Left lobe of liver (tissue), 2 donors: ENCODE data around the gene FAM149B1. TPM values are rescaled to one million over a fixed set of nuclear protein-coding genes. Genes with fewer than 3 reads are reported as not detected.
A peak's percentile ranks its signal among the peaks of the same experiment; 100 is the strongest.

Experiments
- ATAC-seq: fragments of 200-7000 bp; cut with Tn5 transposase; one replicate; pipeline ENCODE4 v1.9.1; 2020; ENCODE audit warnings: mild to moderate bottlenecking, moderate library complexity
- DNase-seq: peaks from one replicate; pipeline ENCODE4 v3.0.0-alpha.2; 2020; ENCODE audit warnings: low spot score
- total RNA-seq: library from RNA; stranded (reverse); gene quantifications from one replicate; pipeline ENCODE4 v1.2.1, GENCODE V29; 2021
- donor health status: DM: no; HTN: no; CAD: no; lungs with moderate emphysema.
- donor health status: DM: no; HTN: yes; CAD: no.

The FAM149B1 gene
- total RNA-seq, 1 donor from 2014 or later, result 11.1 TPM

DNA sequence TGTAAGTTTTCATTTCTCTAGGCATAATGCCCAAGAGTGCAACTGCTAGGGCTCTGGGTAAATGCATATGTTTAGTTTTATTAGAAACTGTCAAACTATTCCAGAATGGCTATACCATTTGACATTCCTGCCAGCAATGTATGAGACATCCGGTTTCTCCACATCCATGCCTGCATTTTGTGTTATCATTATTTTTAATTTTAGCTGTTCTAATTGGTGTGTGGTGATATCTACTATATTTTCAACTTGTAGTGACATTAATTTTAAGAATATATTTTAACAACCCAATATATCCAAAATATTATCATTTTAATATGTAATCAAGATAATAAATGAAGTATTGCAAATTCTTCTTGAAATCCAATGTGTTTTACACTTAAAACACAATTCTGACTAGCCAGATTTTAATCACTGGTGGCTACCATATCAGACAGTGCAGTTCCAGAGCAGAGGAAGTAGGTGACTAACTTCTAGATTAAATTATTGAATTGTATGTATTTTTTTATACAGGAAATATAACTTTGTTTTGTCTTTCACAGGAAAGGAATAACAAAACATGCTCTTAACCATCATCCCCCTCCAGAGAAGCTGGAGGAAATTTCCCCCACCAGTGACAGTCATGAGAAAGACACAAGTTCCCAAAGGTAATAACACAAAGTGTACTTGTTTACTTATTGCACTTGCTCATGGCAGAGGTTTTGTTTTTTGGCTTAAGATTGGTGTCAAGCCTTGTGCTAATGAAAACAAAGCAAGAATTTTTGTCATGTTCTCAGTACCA, 6.4 kb downstream of the FAM149B1 start:
- DNase-seq, result no peak
- ATAC-seq, result no peak

DNA sequence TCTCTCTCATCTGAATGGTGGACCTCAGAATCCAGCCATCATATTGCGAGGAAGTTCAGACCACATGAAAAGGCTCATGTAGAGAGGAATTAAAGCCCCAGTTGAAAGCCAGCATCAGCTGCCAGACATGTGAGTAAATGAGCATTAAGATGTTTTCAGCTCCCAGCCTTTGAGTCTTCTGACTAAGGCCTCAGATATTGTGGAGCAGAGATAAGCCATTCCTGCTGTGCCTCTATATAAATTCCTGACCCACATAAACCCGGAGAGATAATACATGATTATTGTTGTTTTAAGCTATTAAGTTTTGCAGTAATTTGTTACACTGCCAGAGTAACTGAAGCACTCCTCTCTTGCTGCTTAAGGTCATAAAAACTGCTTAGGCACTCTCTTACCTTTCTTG, 14.6 kb downstream of the FAM149B1 start:
- no peak for ATAC-seq
- DNase-seq, result no peak

- ATAC-seq (no peak), DNase-seq (no peak)
Measured at GRCh38 chr10:73183667-73184281, 15.9 kb downstream of the FAM149B1 start.

- ATAC-seq, result no peak
- DNase-seq, result no peak
Measured at GRCh38 chr10:73186266-73186665, 18.3 kb downstream of the FAM149B1 start.

GRCh38 chr10:73190188-73190587, 22.3 kb downstream of the FAM149B1 start:
- no peak for DNase-seq
- no peak for ATAC-seq

GRCh38 chr10:73205081-73205480, 37.2 kb downstream of the FAM149B1 start:
- ATAC-seq (no peak), DNase-seq (no peak)

DNA sequence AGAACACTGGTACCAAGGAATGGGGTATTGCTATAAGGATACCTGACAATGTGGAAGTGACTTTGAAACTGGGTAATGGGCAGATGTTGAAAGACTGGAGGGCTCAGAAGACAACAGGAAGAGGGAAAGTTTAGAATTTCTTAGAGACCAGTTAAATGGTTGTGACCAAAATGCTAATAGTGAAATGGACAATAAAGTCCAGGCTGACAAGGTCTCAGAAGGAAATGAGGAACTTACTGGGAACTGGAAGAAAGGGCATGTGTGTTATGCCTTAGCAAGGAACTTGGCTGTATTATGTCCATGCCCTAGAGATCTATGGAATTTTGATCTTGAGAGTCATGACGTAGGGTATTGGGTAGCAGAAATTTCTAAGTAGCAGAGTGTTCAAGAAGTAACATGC, 38.0 kb downstream of the FAM149B1 start:
- no peak for DNase-seq

DNA sequence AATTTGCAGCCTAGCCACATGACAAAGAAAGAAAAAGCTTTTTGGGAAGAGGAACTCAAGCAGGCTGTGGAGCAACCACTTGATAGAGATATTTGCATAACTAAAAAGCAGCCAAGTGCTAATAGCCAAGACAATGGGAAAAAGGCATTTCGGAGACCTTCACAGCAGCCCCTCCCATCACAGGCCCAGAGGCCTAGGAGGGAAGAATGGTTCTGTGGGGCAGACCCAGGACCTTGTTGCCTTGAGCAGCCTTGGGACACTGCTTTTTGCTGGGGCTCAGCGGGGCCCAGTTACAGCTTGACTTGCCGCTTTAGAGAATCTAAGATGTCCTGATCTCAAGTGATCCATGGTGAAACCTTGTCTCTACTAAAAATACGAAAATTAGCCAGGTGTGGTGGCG, 38.5 kb downstream of the FAM149B1 start:
- ATAC-seq, result no peak

More for the DNA sequence above, 38.0 kb downstream of the FAM149B1 start:
- no peak for ATAC-seq

DNA sequence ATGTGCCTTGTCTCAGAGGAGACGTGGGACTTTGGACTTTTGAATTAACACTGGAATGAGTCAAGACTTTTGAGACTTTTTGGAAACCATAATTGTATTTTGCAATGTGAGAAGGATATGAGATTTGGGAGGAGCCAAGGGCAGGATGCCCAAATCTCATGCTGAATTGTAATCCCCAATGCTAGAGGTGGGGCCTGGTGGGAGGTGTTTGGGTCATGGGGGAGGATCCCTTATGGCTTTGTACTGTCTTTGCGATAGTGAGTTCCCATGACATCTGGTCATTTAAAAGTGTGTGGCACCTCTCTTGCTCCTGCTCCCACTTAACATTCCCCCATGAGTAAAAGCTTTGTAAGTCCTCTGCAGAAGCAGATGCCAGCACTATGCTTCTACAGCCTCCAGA, 40.0 kb downstream of the FAM149B1 start:
- no peak for DNase-seq
- no peak for ATAC-seq

More for the DNA sequence above, 38.5 kb downstream of the FAM149B1 start:
- DNase-seq, result no peak

DNA sequence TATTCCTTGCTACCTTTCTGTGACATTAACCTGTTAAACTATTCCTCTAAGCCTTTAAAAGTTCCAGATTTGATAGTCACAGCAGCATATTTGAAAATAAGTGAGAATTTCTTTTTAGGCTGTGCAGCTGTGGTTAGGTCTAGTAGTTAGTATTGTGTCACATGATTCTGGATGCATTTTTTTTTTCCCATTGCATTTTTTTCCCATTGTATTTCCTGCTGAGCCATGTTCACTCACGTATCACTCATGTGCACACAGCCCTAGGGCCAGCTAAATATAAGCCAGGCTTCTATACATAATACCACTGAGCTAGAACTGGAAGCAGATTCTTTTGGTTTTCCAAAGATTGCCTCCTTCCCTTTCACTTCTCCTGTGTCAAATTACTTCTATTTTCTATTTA, 41.8 kb downstream of the FAM149B1 start:
- no peak for ATAC-seq
- no peak for DNase-seq

DNA sequence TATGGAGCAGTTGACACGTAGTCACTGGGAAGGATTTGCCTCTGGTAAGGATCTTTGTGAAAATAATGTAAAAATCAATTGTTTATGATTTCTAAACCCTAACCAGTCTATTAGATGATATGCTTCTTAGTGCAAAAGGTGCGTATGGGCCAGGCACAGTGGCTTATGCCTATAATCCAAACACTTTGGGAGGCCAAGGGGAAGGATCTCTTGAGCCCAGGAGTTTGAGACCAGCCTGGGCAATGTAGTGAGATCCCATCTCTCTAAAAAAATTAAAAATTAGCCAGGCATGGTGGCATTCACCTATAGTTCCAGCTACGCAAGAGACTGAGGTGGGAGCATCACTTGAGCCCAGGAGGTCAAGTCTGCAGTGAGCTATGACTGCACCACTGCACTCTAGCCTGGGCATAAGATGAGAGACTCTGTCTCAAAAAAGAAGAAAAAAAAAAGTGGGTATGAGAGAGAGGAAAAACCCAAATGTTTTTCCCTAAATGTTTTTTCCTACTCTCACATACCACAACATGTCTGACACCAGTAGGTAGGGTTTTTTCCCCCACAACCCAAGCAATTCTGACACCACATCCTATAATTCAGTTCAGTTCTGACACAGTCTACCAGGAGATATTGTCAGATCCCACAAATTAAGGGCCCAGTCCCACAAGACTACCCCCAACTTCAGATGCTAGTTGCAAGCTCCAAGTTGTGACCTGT, 42.6 kb downstream of the FAM149B1 start:
- DNase-seq, result no peak
- ATAC-seq, result no peak

GRCh38 chr10:73211106-73211811, 43.3 kb downstream of the FAM149B1 start:
- DNase-seq (no peak), ATAC-seq (peak; percentile 81)

DNA sequence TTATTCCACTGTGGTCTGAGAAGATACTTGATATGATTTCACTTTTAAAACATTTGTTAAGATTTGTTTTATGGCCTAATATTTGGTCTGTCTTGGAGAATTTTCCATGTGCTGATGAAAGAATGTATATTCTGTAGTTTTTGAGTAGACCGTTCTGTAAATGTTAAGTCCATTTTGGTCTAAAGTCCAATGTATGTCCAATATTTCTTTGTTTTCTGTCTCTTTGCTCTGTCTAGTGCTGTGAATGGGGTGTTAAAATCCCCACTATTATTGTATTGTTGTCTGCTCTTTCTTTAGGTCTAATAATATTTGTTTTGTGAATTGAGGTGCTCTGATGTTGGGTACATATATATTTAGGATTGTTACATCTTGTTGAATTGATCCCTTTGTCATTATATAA, 47.8 kb downstream of the FAM149B1 start:
- DNase-seq, result no peak
- ATAC-seq, result no peak

- DNase-seq (no peak), ATAC-seq (no peak)
Measured at GRCh38 chr10:73217628-73218027, 49.7 kb downstream of the FAM149B1 start.

DNA sequence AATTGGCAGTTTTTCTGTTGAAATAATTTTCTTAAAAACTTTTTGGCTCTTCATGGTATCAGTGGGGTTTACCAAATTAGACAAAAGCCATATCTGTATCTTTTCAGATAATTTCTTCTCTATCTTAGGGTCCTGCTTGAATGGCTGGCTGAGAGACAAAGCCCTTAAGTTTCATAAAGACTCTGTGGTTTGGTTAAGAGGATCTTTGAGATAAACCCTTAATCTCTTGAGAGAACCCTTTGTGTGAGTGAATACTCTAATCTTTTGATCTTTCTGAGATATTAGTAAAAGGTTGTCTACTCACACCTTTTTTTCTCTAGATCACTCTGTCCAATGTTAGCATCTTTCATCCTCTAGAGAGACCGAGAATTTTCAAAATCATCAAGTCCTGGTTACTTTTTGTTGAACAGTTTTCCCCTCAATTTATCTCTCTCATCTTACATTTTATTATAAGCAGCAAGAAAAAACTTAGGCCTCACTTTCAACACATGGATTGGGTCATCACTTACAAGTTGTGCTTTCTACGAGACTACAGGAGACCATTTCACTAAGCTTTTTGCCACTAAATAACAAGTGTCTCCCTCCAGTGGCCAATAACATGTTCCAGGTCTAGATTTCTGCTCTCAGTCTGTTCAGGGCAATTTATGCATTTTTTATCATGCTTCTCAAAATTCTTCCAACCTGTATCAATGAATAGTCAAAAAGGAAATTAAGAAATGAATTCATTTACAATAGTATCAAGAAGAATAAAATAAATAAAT, 50.7 kb downstream of the FAM149B1 start:
- ATAC-seq, result peak; percentile 76
- DNase-seq, result no peak

DNA sequence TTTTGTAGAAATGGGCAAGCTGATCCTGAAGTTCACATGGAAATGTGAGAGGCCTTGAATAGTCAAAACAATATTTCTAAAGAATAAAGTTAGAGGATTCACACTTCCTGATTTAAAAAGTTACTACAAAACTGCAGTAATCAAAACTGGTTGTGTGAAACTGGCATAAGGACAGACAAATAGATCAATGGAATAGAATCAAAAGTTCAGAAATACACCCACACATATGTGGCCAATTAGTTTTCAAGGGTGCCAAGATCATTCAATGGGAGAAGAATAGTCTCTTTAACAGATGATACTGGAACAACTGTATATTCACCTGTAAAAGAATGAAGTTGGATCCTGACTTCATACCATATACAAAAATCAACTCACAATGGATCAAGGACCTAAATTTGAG, 51.5 kb downstream of the FAM149B1 start:
- DNase-seq, result no peak
- ATAC-seq, result peak; percentile 54

GRCh38 chr10:73220989-73221388, 53.1 kb downstream of the FAM149B1 start:
- DNase-seq (no peak), ATAC-seq (no peak)

DNA sequence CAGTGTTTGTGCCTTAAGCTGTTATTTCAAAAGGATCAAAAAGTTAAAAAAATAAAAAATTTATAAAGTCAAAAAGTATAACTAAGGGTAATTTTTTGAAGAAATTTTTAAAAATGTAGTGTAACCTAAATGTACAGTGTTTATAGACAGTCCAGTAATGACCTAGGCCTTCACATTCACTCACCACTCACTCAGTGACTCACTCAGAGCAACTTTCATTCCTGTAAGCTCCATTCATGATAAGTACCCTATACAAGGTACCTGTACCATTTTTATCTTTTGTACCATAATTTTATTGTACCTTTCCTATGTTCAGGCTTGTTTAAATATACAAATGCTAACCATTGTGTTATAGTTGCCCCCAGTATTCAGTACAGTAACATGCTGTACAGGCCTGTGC, 57.6 kb downstream of the FAM149B1 start:
- ATAC-seq, result no peak
- DNase-seq, result no peak

DNA sequence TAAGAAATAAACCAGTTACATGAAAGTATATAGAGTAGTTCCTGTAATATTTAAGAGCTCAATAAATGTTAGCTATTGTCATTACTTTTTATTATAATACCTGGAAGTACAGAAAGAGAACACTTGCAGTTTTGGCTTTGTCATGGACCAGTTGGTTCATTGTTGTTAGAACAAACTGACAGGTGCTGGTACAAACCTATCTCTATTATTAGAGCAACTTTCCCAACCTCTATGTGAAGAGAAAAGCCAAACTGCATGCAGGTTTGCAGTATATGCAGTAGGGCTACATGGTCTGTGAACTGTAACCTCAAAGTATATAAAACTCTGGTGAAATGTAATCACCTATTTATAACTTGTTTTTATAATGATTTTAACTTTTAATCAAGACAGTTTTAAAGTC, 58.7 kb downstream of the FAM149B1 start:
- no peak for ATAC-seq

DNA sequence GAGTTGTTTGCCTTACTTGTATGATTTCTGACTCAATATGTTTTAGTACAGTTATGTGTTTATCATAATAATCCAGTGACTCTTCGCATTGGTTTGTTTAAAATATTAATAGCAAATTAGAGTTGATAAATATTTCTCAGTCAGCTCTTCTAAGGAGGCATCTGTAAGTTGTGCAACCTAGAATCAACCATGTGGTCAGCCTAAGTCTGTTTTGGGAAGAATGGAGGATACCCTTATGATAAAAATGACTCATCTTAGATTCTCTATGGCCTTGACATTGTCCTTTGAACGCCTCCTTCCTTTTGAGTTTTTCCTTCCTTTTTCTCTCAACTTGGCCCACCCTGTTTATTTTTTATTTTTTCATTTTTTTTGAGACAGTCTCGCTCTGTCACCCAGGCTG, 60.3 kb downstream of the FAM149B1 start:
- DNase-seq (no peak), ATAC-seq (no peak)

More for the DNA sequence above, 58.7 kb downstream of the FAM149B1 start:
- DNase-seq, result no peak

- ATAC-seq (no peak), DNase-seq (no peak)
Measured at GRCh38 chr10:73229567-73229966, 61.6 kb downstream of the FAM149B1 start.
